Kidney tubule cell (primary cell): ENCODE data around the gene SERHL2.
"Not testable (repeated sequence)": the region's sequence is repeated elsewhere in the genome, so short reads cannot be mapped to it uniquely, and the experiment has no call there.

Experiments
- DNase-seq: peaks from one replicate; pipeline ENCODE4 v3.0.0-alpha.2; 2018; ENCODE audit warnings: low spot score

Gene SERHL2

GRCh38 chr22:42575996-42576574 is 22.3 kb downstream of the SERHL2 start:
- not testable (repeated sequence) for DNase-seq

DNA sequence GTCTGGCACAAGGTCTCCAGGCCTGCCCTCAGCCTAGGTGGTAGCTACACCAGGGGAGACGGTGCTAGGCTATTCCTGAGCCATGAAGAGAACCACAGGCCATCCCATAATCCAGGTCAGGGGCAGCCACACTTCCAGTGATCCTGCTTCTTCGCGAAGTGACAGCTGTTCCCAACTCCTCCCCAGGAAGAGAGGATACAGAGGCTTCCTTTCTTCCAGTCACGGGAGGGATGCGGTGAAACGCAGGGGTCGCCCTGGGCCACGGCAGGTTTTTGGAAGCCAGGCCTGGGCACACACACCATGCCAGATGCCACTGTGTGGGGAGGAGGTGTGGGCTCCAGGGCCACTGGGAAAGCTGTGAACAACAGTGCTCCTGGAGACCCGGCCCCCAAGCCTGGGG is 23.4 kb downstream of the SERHL2 start:
- DNase-seq: not testable (repeated sequence)

- no peak for DNase-seq
Measured at GRCh38 chr22:42577623-42578240, 24.0 kb downstream of the SERHL2 start.

GRCh38 chr22:42580040-42580439 is 26.3 kb downstream of the SERHL2 start:
- DNase-seq: not testable (repeated sequence)

- DNase-seq: peak; percentile 23
Measured at GRCh38 chr22:42581194-42581761, 27.5 kb downstream of the SERHL2 start.

DNA sequence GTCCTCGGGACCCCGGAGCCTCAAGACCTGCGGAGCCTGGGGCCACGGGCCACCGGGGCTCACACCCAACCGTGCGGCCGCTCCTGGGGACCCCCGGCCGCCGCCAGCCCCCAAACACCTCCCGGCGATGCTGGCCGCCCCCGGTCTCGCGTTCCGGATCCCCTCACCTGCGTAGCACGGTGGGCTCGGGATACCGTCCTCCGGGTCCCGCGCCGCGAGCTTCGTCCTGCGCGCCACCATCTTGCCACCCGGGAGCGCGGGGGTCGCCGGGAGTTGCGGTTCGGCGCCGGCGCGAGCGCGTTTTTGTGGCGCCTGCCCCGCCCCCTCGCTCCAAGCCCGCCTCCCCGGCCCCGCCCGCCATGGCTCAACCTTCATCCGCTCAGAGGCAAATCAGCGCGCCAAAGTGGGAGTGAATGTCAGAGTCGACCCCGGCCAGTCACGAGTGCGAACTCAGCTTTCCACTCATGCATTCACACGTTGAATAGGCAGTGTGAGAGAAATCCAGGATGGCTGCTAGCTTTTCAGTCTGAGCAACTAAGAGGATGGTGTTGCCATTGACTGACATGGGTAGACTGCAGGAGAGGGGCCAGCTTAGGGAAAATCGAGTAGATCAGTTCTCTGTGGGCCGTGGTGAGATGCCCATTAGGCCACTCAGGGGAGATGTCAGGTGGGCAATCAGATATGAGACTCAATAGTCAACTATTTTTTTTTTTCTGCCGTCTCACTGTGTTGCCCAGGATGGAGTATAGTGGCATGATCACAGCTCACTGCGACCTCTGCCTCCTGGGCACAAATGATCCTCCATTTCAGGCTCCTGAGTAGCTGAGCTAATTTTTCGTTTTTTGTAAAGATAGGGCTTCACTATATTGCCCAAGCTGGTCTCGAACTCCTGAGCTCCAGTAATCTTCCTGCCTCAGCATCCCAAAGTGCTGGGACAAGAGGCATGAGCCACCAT is 28.3 kb downstream of the SERHL2 start:
- DNase-seq: peak; percentile 68

GRCh38 chr22:42582987-42583386 is 29.2 kb downstream of the SERHL2 start:
- no peak for DNase-seq

- DNase-seq: no peak
Measured at GRCh38 chr22:42584364-42584940, 30.7 kb downstream of the SERHL2 start.

DNA sequence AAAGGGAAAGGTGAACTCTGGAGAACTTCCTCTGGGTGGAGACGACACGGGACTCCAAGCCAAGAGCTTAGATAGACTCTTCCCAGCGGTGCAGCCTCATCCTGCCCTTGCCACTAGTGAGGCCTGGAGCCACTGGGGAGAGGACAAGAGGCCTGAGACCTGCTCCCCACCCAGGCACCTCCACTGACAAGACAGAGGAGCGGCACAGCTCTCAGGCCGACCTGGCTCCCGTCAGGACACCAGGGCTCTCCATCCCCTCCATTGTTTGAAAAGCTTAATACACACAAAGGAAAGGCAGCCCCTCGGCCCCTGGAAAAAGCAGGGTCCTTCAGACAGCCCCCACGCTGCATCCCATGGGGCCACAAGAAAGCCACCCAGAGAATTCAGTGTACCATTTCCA is 31.3 kb downstream of the SERHL2 start:
- no peak for DNase-seq

GRCh38 chr22:42586381-42586780 is 32.6 kb downstream of the SERHL2 start:
- DNase-seq: no peak

GRCh38 chr22:42587588-42588175 is 33.9 kb downstream of the SERHL2 start:
- DNase-seq: no peak

GRCh38 chr22:42591987-42592386 is 38.2 kb downstream of the SERHL2 start:
- no peak for DNase-seq

DNA sequence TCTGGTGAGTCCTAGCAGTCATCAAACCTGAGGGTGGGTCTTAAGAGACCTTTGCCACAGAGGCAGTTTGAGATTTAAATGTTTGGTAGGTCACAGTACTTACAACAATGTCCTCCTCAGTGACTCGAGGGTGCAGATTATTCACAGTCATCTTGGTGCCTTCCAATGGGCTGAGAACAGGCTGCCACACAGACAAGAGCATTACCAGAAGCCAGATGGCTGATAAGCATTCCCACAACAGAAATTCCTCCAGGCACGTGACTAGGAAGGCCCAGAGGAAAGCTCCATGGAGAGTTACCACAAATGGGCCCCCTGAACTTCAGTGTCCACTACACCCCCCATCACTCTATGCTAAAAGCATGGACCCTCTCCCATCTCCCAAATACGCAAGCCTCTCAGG is 41.7 kb downstream of the SERHL2 start:
- DNase-seq: no peak

GRCh38 chr22:42596336-42596735 is 42.6 kb downstream of the SERHL2 start:
- no peak for DNase-seq

DNA sequence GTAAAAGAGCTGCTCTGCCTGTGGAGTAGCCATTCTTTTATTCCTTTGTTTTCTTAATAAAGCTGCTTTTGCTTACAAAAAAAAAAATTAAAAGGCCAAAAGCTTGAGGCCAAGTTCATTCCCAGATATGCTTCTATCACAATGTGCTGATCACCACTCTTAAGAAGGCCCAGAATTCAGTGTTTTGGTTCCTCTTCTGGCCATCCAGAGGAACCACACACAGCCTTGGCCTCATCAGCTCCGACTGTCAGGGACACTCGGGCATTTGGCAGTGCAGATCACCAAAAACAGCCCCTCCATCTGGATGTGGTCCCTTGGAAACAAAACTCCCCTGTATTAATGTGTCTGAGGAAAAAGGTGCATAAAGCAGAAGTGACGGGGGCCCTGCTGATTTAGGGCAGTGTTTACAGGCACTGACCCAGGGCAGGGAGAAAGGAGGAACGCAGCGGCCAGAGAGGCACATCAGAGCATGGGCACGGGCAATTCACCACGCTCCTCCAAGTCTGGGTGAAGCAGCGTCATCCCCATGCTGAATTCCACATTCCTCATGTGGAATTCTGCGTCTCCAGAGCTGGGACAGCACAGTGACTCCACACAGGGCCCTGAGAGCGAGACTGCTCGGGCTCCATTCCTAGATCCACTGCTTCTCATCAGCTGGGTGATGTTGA is 43.2 kb downstream of the SERHL2 start:
- DNase-seq: no peak

GRCh38 chr22:42601879-42602465 is 48.2 kb downstream of the SERHL2 start:
- no peak for DNase-seq

DNA sequence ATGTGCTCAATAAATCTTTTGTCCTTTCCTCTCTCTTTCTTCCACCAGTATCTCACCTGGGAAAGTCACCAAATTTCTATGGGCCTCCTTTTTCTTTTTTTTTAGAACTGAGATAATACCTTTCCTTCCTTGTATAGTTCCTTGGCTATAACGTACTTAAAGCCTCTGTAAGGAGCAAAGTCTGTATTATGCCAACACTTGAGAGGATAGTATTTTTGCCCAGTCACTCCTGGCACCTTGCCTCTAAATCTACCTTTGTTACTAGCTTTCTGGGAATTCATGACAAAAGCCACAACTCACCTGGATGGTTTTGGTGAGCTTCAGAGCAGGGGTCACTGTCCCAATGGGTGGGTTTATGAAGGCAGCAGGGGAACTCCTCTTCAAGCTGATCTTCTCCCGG is 48.7 kb downstream of the SERHL2 start:
- DNase-seq: no peak

DNA sequence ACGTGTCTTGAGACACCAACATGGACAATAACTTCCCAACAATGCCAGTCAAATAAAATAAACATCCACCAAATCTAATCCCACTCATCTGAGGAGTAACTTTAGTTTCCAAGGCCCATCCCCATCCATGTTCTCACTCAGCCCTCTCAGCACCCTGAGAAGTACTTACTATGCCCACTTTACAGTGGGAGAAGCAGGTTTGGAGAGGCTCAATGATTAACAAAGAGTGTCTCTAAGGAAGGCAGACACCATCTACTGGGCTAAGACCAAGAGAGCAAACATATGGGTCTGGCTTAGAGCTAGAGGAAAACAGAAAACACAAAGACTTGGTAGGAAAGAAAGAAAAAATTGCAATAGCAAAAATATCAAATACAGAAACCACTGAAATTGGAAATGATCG is 49.7 kb downstream of the SERHL2 start:
- DNase-seq: no peak

DNA sequence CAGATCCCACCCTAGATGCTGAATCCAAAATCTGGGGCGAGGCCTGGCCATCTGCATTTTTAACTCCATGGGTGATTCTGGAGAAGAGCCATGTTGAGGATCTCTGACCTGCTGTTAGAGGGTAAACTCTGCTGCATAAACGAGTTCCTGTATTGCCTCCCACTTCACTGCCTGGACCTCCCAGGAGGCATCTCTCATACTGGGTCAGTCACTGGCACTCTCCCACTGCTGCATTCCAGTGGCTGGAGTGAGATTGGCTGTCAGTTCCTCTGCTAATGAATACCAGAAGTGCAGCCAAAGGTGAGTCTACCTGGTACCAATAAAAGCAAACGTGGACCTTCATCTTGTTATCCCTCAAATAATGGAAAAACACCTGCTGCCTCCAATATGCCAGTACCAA is 50.6 kb downstream of the SERHL2 start:
- peak; percentile 86 for DNase-seq

GRCh38 chr22:42607641-42608040 is 53.9 kb downstream of the SERHL2 start:
- not testable (repeated sequence) for DNase-seq
